Limb (tissue), 2 donors: ENCODE data around the gene CDCA8.

Experiments
- DNase-seq, 2 donors: peaks; one replicate each; pipeline ENCODE4 v3.0.0-alpha.2; 2016; ENCODE audit errors: extremely low spot score in 2 of 2

Gene CDCA8

GRCh38 chr1:37692078-37692833 is at the start of gene CDCA8:
TSS of gene CDCA8 (plus strand) at chr1:37692516. CDS start at chr1:37692691, 175 bp downstream.
- peak; percentile 99 for DNase-seq

GRCh38 chr1:37647281-37647680 is 45.0 kb upstream of the CDCA8 start:
- DNase-seq: no peak

GRCh38 chr1:37650173-37650572 is 42.1 kb upstream of the CDCA8 start:
- DNase-seq: no peak

- DNase-seq: no peak
These were observed 41.6 kb upstream of the CDCA8 start for GRCh38 chr1:37650721-37651120.

- DNase-seq: no peak
These were observed 40.5 kb upstream of the CDCA8 start for GRCh38 chr1:37651803-37652202.

- DNase-seq: no peak
These were observed 39.3 kb upstream of the CDCA8 start for GRCh38 chr1:37652976-37653375.

- DNase-seq: no peak
These were observed 38.4 kb upstream of the CDCA8 start for GRCh38 chr1:37653906-37654305.

GRCh38 chr1:37655274-37655673 is 37.0 kb upstream of the CDCA8 start:
- no peak for DNase-seq

- DNase-seq: no peak
These were observed 36.3 kb upstream of the CDCA8 start for GRCh38 chr1:37656026-37656425.

GRCh38 chr1:37656881-37657280 is 35.4 kb upstream of the CDCA8 start:
- DNase-seq: no peak

GRCh38 chr1:37657620-37658412 is 34.5 kb upstream of the CDCA8 start:
- DNase-seq: no peak

- no peak for DNase-seq
These were observed 33.8 kb upstream of the CDCA8 start for GRCh38 chr1:37658486-37658885.

- DNase-seq: no peak
These were observed 31.7 kb upstream of the CDCA8 start for GRCh38 chr1:37660664-37661063.

GRCh38 chr1:37661401-37661800 is 30.9 kb upstream of the CDCA8 start:
- no peak for DNase-seq

- DNase-seq: no peak
These were observed 30.1 kb upstream of the CDCA8 start for GRCh38 chr1:37662031-37662755.

- DNase-seq: no peak
These were observed 28.8 kb upstream of the CDCA8 start for GRCh38 chr1:37663426-37664000.

GRCh38 chr1:37666241-37666867 is 26.0 kb upstream of the CDCA8 start:
- DNase-seq: no peak

- no peak for DNase-seq
These were observed 25.2 kb upstream of the CDCA8 start for GRCh38 chr1:37667023-37667671.

- DNase-seq: no peak
These were observed 22.2 kb upstream of the CDCA8 start for GRCh38 chr1:37670133-37670532.

- DNase-seq: no peak
These were observed 21.1 kb upstream of the CDCA8 start for GRCh38 chr1:37671261-37671660.
